Muscle of leg (tissue), 11 donors: Measurements from ENCODE around the gene NME3. TPM values are rescaled to one million over a fixed set of nuclear protein-coding genes. Genes with fewer than 3 reads are reported as not detected.

Source experiments
- DNase-seq: peaks from one replicate; pipeline ENCODE4 v3.0.0; 2013
- H3K27ac ChIP-seq: one replicate; pipeline ENCODE4 v1.5.1; 2013; ENCODE audit warnings: mild to moderate bottlenecking, low read length, control low read depth
- H3K27me3 ChIP-seq: one replicate; pipeline ENCODE4 v1.6.1; 2013; ENCODE audit warnings: low read length; ENCODE audit not compliant: control insufficient read depth, insufficient read depth
- H3K36me3 ChIP-seq: one replicate; pipeline ENCODE4 v1.6.1; 2013; ENCODE audit warnings: low read length; ENCODE audit not compliant: control insufficient read depth, insufficient read depth
- H3K4me1 ChIP-seq: one replicate; pipeline ENCODE4 v1.6.1; 2013; ENCODE audit warnings: low read length; ENCODE audit not compliant: control insufficient read depth, insufficient read depth
- H3K4me3 ChIP-seq: one replicate; pipeline ENCODE4 v1.5.1; 2013; ENCODE audit warnings: low read length, control low read depth
- H3K9me3 ChIP-seq: replicated peaks from 2 replicates; pipeline ENCODE4 v1.6.1; 2013; ENCODE audit warnings: low read depth, low read length; ENCODE audit not compliant: control insufficient read depth
- WGBS: methylation state at CpG from one replicate; pipeline ENCODE4 v1.1.5; 2013; ENCODE audit warnings: missing lambda C conversion rate; ENCODE audit not compliant: insufficient coverage; 5-methylcytosine and 5-hydroxymethylcytosine counted together
- polyA plus RNA-seq, 8 donors: library from polyadenylated mRNA; unstranded; fragments of 120-200 nt; gene quantifications; one replicate each; pipeline versions ENCODE4 v1.2.1 to v1.2.3, GENCODE V29; 2013; ENCODE audit warnings: inconsistent platforms in 1 of 8, low replicate concordance in 1 of 8; ENCODE audit not compliant: insufficient read length in 8 of 8, insufficient read depth in 1 of 8
- total RNA-seq: library from RNA; stranded (reverse); fragments of 120-200 nt; gene quantifications from one replicate; pipeline ENCODE4 v1.2.4, GENCODE V29; 2013

The NME3 gene
- total and polyA plus RNA-seq, 9 donors = 22.2 to 35.2 (median 28.1) TPM

DNA sequence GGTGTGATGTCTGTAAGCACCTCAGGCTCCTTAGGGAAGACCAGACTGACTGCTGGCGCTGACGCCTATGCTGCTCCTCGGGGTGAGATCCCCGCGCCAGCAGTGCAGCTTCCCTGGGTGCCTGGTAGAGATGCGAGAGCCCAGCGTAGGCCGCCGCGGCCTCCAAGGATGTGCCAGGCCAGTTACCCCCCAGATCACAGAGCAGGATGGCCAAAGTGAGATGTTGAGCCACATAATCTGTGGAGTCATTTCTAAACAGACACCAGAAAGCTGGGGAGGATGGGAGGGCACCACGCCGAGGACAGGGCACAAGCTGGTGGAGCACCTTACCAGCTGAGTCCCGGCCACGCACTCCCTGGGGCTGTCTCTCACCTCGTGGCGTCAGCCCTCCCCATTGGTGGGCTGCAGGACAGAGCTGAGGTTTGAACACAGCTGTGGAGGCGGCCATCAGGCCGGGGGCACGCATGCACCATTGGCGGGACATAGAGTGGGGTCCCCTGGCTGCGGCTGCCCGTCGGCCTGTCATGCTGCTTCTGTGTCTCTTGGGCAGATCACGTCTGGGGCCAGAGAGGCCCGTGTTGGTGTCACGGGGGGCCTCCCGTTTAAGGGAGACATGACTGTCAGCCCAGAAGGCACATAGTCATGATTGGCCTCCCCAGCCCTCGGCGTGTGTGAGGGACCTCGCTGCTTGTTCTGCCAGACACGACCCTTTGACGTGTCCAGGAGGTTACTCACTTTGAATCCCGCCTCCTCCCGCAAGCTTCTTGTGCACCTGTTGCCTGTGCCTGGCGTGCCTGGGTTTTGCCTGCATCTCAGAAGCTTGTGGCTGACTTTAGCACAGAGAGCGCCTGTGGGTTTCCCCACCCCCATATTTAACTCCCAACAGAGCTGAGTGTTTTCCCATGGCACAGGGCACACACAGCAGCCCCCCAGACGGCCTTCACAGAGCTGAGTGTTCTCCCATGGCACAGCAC, 43.4 kb downstream of the NME3 start:
- Histone ChIP-seq H3K36me3 (peaks cover 55% of the 10 kb centered on the region), H3K9me3 (no peaks in the 10 kb centered on the region), H3K4me1 (no peaks in the 10 kb centered on the region), H3K27me3 (no peaks in the 10 kb centered on the region), H3K27ac (no peak overlapping the region), H3K4me3 (no peak overlapping the region)
- no peak for DNase-seq
- WGBS = 86% methylated on average over 31 of the region's 37 CpGs

GRCh38 chr16:1726661-1727502, 44.5 kb downstream of the NME3 start:
- 94% methylated on average over 32 of the region's 32 CpGs for whole genome bisulfite sequencing
- H3K4me1 ChIP-seq = peaks cover 2% of the 10 kb centered on the region
- no peak for DNase-seq
- peaks cover 45% of the 10 kb centered on the region for H3K36me3 ChIP-seq
- no peaks in the 10 kb centered on the region for H3K27me3 ChIP-seq
- no peaks in the 10 kb centered on the region for H3K9me3 ChIP-seq
- H3K4me3 ChIP-seq = no peak overlapping the region
- H3K27ac ChIP-seq = no peak overlapping the region

DNA sequence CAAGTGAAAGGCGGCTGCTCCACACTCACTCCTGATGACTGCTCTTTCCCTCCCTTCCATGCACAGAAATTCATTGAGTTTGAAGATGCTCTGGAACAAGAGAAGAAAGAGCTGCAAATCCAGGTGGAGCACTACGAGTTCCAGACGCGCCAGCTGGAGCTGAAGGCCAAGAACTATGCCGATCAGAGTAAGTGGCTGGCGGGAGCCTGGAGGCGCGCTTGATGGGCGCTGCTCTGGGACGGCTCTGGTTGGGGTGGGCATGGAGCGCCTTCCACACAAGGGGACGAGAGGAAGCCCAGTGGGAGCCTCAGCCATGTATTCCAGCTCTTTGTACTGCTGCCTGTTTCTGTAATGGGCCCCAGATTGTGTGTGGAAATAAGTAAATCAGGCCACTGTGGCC, 46.9 kb downstream of the NME3 start:
- no peak for DNase-seq
- H3K36me3 ChIP-seq = peaks cover 33% of the 10 kb centered on the region
- H3K27me3 ChIP-seq = no peaks in the 10 kb centered on the region
- no peak overlapping the region for H3K4me3 ChIP-seq
- H3K27ac ChIP-seq = no peak overlapping the region
- peaks cover 2% of the 10 kb centered on the region for H3K4me1 ChIP-seq
- WGBS = 84% methylated on average over 11 of the region's 12 CpGs
- no peaks in the 10 kb centered on the region for H3K9me3 ChIP-seq

DNA sequence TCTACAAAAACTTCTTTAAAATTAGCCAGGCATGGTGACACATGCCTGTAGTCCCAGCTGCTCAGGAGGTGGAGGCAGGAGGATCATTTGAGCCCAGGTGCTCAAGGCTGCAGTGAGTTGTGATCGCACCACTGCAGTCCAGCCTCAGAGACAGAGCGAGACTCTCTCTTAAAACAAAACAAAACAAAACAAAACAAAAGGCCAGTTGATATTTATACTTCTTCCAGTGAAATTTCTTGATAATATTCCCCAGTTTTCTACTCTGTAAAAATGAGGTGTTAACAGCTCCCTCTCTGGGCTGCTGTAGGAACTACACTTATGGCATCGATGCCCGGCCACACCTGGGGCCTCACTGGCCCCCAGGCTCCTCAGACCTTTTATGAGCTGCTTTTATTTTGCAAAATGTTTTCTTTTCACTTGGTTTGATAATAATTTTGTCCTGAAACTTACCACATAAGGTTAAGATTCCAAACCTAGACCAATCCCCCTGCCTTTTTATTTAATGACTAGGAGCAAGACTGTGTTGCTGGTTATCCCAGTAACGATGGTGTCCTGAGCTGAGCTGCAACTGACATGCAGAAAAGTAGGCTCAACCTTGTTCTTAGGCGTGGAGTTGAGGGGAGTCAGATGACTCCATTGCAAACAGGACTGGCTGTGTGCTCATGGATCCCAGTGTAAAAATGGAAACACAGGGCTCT, 47.7 kb downstream of the NME3 start:
- peaks cover 2% of the 10 kb centered on the region for H3K4me1 ChIP-seq
- H3K36me3 ChIP-seq = peaks cover 28% of the 10 kb centered on the region
- no peak overlapping the region for H3K27ac ChIP-seq
- DNase-seq = no peak
- 66% methylated on average over 2 of the region's 6 CpGs for WGBS
- no peaks in the 10 kb centered on the region for H3K27me3 ChIP-seq
- H3K9me3 ChIP-seq = no peaks in the 10 kb centered on the region
- H3K4me3 ChIP-seq = no peak overlapping the region

DNA sequence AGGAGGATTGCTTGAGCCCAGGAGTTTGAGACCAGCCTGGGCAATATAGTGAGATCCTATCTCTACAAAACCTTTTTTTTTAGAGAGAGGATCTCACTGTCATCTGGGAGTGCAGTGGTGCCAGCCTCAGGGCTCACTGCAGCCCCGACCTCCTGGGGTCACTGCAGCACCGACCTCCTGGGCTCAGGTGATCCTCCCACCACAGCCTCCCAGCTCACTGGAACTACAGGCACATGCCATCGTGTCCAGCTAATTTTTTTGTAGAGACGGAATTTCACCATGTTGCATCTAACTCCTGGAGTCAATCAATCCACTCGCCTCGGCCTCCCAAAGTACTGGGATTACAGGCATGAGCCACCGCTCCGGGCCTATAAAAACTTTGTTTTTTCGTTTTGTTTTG, 50.0 kb downstream of the NME3 start:
- 91% methylated on average over 6 of the region's 9 CpGs for WGBS
- Histone ChIP-seq H3K4me1 (peaks cover 2% of the 10 kb centered on the region), H3K4me3 (no peak overlapping the region)

More for the DNA sequence above, 50.0 kb downstream of the NME3 start:
- Histone ChIP-seq H3K9me3 (no peaks in the 10 kb centered on the region), H3K36me3 (peaks cover 14% of the 10 kb centered on the region), H3K27me3 (no peaks in the 10 kb centered on the region), H3K27ac (no peak overlapping the region)
- DNase-seq = no peak

Other genes starting within 250 kb of the NME3 start
- gene TMEM204, start 237.9 kb downstream of the NME3 start, total RNA-seq = 19.4 TPM
- gene TMEM204, start 237.9 kb downstream of the NME3 start, polyA plus RNA-seq = 10 to 100 TPM; 14.6 to 22.2 (median 17.6) TPM
- 10.6 TPM for gene IFT140, start 159.5 kb downstream of the NME3 start, total RNA-seq
- 10 to 100 TPM in 6 of 8 donors, 1 to 10 TPM in 2; 8.7 to 14.5 (median 12.3) TPM for gene IFT140, start 159.5 kb downstream of the NME3 start, polyA plus RNA-seq
- 7.2 TPM for gene CRAMP1, start 159.2 kb downstream of the NME3 start, total RNA-seq
- gene CRAMP1, start 159.2 kb downstream of the NME3 start, polyA plus RNA-seq = 10 to 100 TPM; 12.3 to 19.1 (median 14.1) TPM
- gene JPT2, start 93.3 kb downstream of the NME3 start, total RNA-seq = 28.2 TPM
- 10 to 100 TPM; 33.5 to 52.6 (median 39.7) TPM for gene JPT2, start 93.3 kb downstream of the NME3 start, polyA plus RNA-seq
- gene MAPK8IP3, start 65.3 kb downstream of the NME3 start, total RNA-seq = 36.5 TPM
- gene MAPK8IP3, start 65.3 kb downstream of the NME3 start, polyA plus RNA-seq = 10 to 100 TPM; 35.6 to 64.3 (median 50.7) TPM
- 7.2 TPM for gene EME2, start 1.3 kb upstream of the NME3 start, total RNA-seq
- gene EME2, start 1.3 kb upstream of the NME3 start, polyA plus RNA-seq = 1 to 10 TPM; 4.0 to 9.7 (median 6.7) TPM
- gene MRPS34, start 1.6 kb upstream of the NME3 start, total RNA-seq = 45.7 TPM
- gene MRPS34, start 1.6 kb upstream of the NME3 start, polyA plus RNA-seq = 10 to 100 TPM; 44.7 to 57.8 (median 52.2) TPM
- gene SPSB3, start 11.0 kb upstream of the NME3 start, total RNA-seq = 34.2 TPM
- 10 to 100 TPM; 21.0 to 35.1 (median 24.5) TPM for gene SPSB3, start 11.0 kb upstream of the NME3 start, polyA plus RNA-seq
- gene NUBP2, start 11.4 kb upstream of the NME3 start, total RNA-seq = 58.0 TPM
- 10 to 100 TPM; 40.6 to 59.7 (median 47.7) TPM for gene NUBP2, start 11.4 kb upstream of the NME3 start, polyA plus RNA-seq
- 0.22 TPM for gene IGFALS, start 22.2 kb upstream of the NME3 start, total RNA-seq
- 1 to 10 TPM in 1 of 8 donors, under 1 TPM in 7; 0.11 to 1.1 (median 0.28) TPM for gene IGFALS, start 22.2 kb upstream of the NME3 start, polyA plus RNA-seq
- 36.1 TPM for gene HAGH, start 55.3 kb upstream of the NME3 start, total RNA-seq
- gene HAGH, start 55.3 kb upstream of the NME3 start, polyA plus RNA-seq = 10 to 100 TPM; 34.6 to 48.6 (median 39.5) TPM
- 27.7 TPM for gene FAHD1, start 55.7 kb upstream of the NME3 start, total RNA-seq
- 10 to 100 TPM; 19.7 to 25.6 (median 21.9) TPM for gene FAHD1, start 55.7 kb upstream of the NME3 start, polyA plus RNA-seq
- gene MEIOB, start 100.6 kb upstream of the NME3 start, total RNA-seq = not detected
- under 1 TPM in 7 of 8 donors, not detected in 1; 0.22 to 0.87 (median 0.55) TPM for gene MEIOB, start 100.6 kb upstream of the NME3 start, polyA plus RNA-seq
- gene HS3ST6, start 146.9 kb upstream of the NME3 start, total RNA-seq = not detected
- 1 to 10 TPM in 1 of 8 donors, not detected in 7; 1.7 TPM for gene HS3ST6, start 146.9 kb upstream of the NME3 start, polyA plus RNA-seq
- gene MSRB1, start 171.7 kb upstream of the NME3 start, total RNA-seq = 16.3 TPM
- 10 to 100 TPM; 24.2 to 40.7 (median 29.1) TPM for gene MSRB1, start 171.7 kb upstream of the NME3 start, polyA plus RNA-seq
- 43.0 TPM for gene RPL3L, start 183.1 kb upstream of the NME3 start, total RNA-seq
- 10 to 100 TPM; 11.9 to 63.0 (median 33.4) TPM for gene RPL3L, start 183.1 kb upstream of the NME3 start, polyA plus RNA-seq
- gene NDUFB10, start 188.0 kb upstream of the NME3 start, total RNA-seq = 142 TPM
- 100 to 1,000 TPM in 7 of 8 donors, 10 to 100 TPM in 1; 95.4 to 162 (median 128) TPM for gene NDUFB10, start 188.0 kb upstream of the NME3 start, polyA plus RNA-seq
- gene RPS2, start 193.3 kb upstream of the NME3 start, total RNA-seq = 2,334 TPM
- 1,000 to 10,000 TPM; 3,011 to 3,712 (median 3,485) TPM for gene RPS2, start 193.3 kb upstream of the NME3 start, polyA plus RNA-seq
- not detected for gene RNF151, start 195.3 kb upstream of the NME3 start, total RNA-seq
- gene RNF151, start 195.3 kb upstream of the NME3 start, polyA plus RNA-seq = not detected
- 23.9 TPM for gene TBL3, start 200.5 kb upstream of the NME3 start, total RNA-seq
- gene TBL3, start 200.5 kb upstream of the NME3 start, polyA plus RNA-seq = 10 to 100 TPM; 27.9 to 32.9 (median 30.6) TPM
- gene NOXO1, start 209.9 kb upstream of the NME3 start, total RNA-seq = 0.89 TPM
- 1 to 10 TPM in 4 of 8 donors, under 1 TPM in 4; 0.29 to 1.7 (median 0.98) TPM for gene NOXO1, start 209.9 kb upstream of the NME3 start, polyA plus RNA-seq
- 18.3 TPM for gene GFER, start 212.7 kb upstream of the NME3 start, total RNA-seq
- gene GFER, start 212.7 kb upstream of the NME3 start, polyA plus RNA-seq = 10 to 100 TPM; 14.7 to 23.8 (median 17.8) TPM
- 0.93 TPM for gene SYNGR3, start 218.4 kb upstream of the NME3 start, total RNA-seq
- 1 to 10 TPM in 6 of 8 donors, under 1 TPM in 2; 0.70 to 1.5 (median 1.2) TPM for gene SYNGR3, start 218.4 kb upstream of the NME3 start, polyA plus RNA-seq
- gene ZNF598, start 238.3 kb upstream of the NME3 start, total RNA-seq = 6.6 TPM
- gene ZNF598, start 238.3 kb upstream of the NME3 start, polyA plus RNA-seq = 10 to 100 TPM; 21.2 to 28.6 (median 23.6) TPM
- gene NPW, start 248.2 kb upstream of the NME3 start, total RNA-seq = 0.80 TPM
- 1 to 10 TPM in 7 of 8 donors, under 1 TPM in 1; 0.57 to 5.4 (median 2.6) TPM for gene NPW, start 248.2 kb upstream of the NME3 start, polyA plus RNA-seq